ENCODE results near the gene C15orf39.
"Not testable (repeated sequence)": the region's sequence is repeated elsewhere in the genome, so short reads cannot be mapped to it uniquely, and the experiment has no call there.

The C15orf39 gene

DNA sequence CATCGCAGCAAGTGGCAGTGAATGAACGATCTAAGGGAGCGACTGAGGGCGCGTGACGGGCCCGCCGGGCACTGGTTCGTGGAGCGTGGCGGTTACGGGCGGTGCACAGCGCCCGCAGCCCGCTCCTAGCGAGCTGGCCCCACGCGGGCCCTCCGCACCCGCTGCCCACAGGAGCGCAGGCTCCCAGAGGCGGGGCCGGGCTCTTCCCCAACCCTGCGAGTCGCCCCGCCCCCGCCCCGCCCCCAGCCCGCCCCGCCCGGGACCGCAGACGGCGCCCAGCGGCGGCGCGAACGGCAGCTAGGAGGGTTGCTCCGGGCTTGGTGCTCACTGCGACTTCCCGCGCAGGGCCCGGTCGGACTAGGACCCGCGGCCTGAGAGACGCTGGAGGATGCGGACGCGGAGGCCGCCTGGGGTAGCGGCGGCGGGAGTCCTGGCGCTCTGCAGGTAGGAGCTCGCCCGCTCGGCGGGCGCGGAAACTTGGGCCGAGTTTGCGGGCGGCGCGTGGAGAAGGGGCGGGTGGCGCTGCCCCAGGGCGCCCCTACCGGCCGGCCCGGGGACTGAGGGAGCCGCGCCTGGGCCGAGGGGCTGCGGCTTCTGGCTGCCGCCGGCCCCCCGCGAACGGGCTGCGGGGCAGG, at the start of gene C15orf39:
TSS of gene C15orf39 (plus strand) at position 267 of the 635 bp plus-strand sequence. CDS start 4,167 bp downstream, outside the sequence.
- peak; percentile 61 for DNase-seq (ENCODE audit: low read depth)

GRCh38 chr15:75152382-75153079, 49.2 kb upstream of the C15orf39 start:
- DNase-seq (ENCODE audit: low read depth), result no peak

- no peak for DNase-seq (ENCODE audit: low read depth)
These were observed 48.6 kb upstream of the C15orf39 start for GRCh38 chr15:75153087-75153486.

GRCh38 chr15:75153565-75154276, 48.0 kb upstream of the C15orf39 start:
- no peak for DNase-seq (ENCODE audit: low read depth)

- no peak for DNase-seq (ENCODE audit: low read depth)
These were observed 47.1 kb upstream of the C15orf39 start for GRCh38 chr15:75154461-75155062.

GRCh38 chr15:75156326-75157215, 45.1 kb upstream of the C15orf39 start:
- DNase-seq (ENCODE audit: low read depth), result no peak

GRCh38 chr15:75158402-75158801, 43.3 kb upstream of the C15orf39 start:
- no peak for DNase-seq (ENCODE audit: low read depth)

DNA sequence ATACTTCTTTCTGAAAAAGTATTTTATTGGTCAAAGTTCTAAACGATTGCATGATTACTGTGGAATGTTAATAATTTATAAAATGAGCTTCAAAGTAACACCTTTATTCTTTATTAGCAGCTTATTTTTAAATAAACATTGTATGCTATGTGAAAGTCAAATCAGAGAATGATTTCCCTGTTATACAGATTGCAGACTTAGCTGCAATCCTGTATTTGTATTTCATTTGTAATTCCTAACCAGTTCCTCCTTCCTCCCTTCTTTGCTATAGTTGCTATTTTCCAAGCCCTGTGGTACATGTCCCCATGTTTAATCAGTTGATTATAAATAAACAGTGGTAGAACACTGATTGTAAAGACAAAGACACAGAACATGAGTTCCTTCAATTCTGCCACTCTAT, 42.4 kb upstream of the C15orf39 start:
- no peak for DNase-seq (ENCODE audit: low read depth)

DNA sequence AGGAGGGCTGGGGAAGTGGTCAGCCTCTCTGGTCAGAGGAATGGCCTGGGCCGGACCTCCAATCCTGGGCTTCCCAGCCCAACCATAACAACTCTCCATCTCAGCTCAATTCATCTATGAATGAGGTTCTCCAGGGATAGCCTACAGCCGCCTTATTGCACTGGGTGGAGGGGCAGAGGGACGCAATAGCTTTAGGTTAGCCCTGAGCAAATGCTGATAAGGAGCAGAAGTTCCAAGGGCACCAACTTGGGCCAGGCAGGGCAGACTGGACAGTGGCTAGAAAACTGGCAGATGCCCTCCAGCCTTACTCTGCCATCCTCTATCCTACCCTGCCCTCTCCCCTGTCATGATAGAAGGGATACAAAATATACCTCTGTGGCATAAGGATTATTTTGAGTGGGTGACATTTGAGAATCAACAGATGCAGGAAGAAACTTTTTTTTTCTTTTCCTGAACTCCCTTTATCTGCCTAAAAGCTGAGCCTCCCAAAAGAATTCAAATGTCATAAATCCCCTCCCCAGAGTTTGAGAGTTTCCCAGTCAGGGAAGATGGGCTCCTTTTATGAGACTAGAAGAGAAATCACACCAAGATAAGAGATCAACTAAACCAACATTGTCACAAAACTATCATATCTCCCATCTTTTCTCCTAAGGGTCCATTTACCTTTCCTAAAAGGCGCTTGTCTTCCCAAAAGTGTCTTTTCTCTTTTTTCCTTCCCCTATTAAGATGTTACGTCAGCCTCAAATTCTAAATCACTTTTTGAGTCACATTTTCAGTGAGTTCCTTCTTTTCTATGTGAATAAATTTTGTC, 40.4 kb upstream of the C15orf39 start:
- DNase-seq (ENCODE audit: low read depth), result no peak

DNA sequence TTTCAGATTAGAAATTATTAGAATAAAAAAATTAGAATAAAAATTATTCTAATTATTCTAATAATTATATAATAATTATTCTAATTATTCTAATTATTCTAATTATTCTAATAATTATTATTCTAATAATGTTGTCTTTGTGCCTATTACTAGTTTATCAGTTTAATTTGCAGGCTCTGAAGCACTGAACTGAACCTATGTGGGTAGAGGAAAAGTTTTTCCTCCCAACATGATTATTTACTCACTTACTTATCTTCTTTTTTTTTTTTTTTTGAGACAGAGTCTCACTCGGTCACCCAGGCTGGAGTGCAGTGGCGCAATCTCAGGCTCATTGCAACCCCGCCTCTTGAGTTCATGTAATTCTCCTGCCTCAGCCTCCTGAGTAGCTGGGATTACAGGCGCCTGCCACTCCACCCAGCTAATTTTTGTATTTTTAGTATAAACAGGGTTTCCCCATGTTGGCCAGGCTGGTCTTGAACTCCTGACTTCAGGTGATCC, 39.7 kb upstream of the C15orf39 start:
- DNase-seq (ENCODE audit: low read depth), result no peak

GRCh38 chr15:75163150-75163564, 38.5 kb upstream of the C15orf39 start:
- no peak for DNase-seq (ENCODE audit: low read depth)

DNA sequence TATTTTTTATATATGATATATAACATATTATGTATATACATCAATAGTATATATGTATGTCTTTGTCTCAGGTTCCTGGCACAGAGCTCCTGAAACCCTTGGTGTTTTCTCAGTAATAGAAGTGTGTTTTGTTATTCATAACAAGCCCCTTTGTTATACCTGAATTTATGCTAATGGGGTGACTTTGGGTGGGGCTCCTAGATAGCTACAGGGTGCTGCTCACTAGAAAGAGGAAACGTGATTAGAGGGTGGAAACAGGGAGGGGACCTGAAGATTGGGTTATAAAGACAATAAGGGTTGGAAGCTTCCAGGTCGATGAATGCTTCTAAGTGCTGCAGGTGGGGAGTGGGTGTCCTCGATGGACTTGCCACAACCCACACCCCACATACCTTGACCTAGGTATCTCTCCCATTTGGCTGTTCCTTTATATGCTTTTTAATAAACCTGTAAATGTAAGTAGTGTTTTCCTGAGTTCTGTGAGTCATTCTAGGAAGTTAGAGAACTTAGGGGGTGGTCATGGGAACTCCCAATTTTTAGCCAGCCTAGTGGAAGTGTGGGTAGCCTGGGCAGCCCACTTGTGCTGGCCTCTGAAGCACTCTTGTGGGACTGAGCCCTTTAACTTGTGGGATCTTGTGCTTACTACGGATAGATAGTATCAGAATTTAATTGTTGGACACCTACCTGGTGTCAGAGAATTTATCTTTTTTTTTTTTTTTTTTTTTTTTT, 36.9 kb upstream of the C15orf39 start:
- DNase-seq (ENCODE audit: low read depth), result no peak

- not testable (repeated sequence) for DNase-seq (ENCODE audit: low read depth)
These were observed 35.1 kb upstream of the C15orf39 start for GRCh38 chr15:75166489-75167063.

DNA sequence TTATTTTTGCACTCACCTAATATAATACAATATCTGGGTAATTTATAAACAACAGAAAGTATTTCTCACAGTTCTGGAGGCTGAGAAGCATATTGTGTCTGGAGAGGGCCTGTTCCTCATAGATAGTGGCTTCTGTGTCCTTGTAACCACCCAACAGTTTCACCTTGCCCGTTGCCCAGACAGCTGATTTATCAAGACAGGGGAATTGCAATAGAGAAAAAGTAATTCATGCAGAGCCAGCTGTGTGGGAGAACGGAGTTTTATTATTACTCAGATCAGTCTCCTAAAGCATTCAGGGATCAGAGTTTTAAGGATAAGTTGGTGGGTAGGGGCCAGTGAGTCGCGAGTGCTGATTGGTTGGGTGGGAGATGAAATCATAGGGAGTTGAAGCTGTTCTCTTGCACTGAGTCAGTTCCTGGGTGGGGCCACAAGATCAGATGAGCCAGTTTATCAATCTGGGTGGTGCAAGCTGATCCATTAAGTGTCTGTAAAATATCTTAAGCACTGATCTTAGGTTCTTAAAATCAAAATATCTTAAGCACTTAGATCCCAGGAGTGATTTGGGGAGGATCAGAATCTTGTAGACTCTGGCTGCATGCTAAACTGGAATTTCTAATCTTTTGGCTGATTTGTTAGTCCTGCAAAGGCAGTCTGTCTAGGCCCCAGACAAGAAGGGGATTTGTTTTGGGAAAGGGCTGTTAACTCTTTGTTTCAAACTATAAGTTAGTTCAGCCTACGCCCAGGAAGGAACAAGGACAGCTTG, 33.9 kb upstream of the C15orf39 start:
- DNase-seq (ENCODE audit: low read depth), result no peak

DNA sequence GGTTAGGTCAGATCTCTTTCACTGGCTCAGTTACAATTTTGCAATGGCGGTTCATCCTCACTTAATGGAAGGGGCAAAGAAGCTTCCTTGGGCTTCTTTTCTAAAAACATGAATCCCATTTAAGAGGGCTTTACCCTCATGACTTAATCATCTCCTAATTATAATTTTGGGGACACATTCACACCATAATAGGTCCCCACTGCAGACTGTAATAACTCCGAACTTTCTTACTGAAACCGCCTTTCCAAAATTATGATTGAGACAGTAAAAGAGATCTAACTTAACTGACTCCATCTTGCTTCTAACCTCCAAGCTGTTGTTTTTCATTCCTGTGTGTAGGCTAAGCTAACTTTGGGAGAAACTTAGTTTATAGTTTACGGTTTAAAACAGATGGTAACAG, 33.3 kb upstream of the C15orf39 start:
- no peak for DNase-seq (ENCODE audit: low read depth)

DNA sequence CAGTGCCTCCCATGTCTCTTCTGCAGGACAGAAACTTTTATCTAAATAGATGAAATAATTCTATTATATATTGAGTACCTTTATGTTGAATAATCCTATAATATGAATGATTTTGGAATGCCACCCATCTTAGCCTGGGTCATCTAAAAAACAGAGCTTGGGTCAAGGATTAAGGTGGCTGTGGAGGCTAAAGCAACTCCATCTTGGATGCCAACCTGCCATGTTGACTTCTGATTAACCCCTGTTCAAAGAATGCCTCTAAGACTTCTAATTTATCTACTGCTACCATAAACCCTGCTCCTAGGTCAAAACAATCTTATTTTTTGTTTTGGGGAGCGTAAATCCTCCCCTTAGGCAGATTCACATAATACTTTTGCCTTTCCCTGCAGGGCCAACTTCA, 31.5 kb upstream of the C15orf39 start:
- no peak for DNase-seq (ENCODE audit: low read depth)

- no peak for DNase-seq (ENCODE audit: low read depth)
These were observed 30.9 kb upstream of the C15orf39 start for GRCh38 chr15:75170711-75171341.

DNA sequence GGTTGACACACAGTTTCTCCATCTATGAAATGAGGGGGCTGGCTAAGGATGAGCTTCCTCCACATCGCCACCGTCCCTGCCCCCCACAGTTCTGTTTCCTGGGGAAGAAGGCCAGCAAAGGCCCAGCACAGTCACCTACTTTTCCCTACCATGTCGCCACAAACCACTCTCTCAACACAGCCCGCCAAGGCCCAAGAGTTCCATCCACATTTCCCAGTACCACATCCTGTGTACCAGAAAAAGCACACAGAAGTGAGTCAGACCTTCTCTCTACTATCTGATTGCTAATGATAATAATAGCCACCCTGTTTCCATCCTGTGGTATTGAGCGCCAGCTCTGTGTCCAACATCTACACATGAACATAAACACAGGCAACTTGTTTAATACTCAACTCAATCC, 30.3 kb upstream of the C15orf39 start:
- DNase-seq (ENCODE audit: low read depth), result no peak
